22Rv1 (cell line): ENCODE measurements around the gene ZBTB32.

ENCODE experiments used
- CTCF ChIP-seq: fragments of 450-650 bp; IDR thresholded peaks from 2 replicates; pipeline ENCODE4 v1.5.1; 2017; ENCODE audit warnings: mild to moderate bottlenecking
- ZFX ChIP-seq: fragments of 450-650 bp; IDR thresholded peaks from 2 replicates; pipeline ENCODE4 v1.6.1; 2017; ENCODE audit warnings: antibody characterized with exemption, borderline replicate concordance

- TF ChIP-seq CTCF (no peak), ZFX (no peak)
Measured at GRCh38 chr19:35748106-35749020, 44.0 kb downstream of the ZBTB32 start, which contains the start of gene LIN37.
